NAMALWA (cell line): Measurements from ENCODE around the gene CCDC136.

Experiments used
- DNase-seq: peaks from one replicate; pipeline ENCODE4 v3.0.0-alpha.2; 2015; ENCODE audit warnings: low spot score

CCDC136 gene

DNA sequence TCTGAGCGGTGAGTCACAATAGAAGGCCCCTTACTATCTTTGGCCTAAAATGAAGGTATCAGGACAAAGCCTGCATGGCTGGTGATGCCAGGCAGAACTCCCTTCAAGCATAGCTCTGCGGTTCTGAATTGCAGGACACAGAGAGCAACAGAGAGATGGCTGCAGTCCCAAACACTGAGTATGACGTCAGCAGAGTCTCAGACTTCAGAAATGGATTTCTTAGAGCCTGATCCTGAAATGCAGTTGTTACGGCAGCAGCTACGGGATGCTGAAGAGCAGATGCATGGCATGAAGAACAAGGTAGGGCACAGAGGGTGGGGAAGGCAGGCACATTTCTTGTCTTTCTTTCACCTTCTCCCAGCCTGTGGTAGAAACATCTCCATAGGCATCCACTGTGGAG is 13.5 kb downstream of the CCDC136 start:
- no peak for DNase-seq

DNA sequence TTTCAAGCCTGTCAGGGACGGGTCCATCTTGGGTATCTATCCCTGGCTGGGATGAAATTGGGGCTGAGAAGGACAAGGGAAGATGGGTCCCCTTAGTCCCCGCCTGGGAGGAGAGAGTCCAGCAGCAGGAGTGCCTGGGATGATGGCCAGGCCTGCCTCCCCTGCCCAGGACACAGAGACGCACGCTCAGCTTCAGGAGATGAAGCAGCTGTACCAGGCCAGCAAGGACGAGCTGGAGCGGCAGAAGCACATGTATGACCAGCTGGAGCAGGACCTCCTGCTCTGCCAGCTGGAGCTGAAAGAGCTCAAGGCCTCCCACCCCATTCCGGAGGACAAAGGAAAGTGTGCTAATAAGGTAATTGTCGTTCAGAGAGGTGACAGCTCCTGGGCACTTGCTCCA is 15.4 kb downstream of the CCDC136 start:
- no peak for DNase-seq

DNA sequence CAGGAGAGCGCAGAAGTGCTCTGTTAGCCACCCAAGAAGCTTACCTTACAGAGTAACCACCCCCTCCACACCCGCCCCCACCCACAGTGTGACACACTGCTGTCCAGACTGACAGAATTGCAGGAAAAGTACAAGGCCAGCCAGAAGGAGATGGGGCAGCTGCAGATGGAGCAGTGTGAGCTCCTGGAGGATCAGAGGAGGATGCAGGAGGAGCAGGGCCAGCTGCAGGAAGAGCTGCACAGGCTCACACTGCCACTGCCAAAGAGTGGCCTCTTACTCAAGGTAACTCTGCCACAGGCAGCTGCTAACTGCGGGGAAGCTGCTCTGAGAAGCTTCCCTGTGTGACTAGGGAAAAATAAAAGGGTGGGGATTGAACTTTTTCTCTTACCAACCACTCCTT is 17.6 kb downstream of the CCDC136 start:
- DNase-seq, result no peak

DNA sequence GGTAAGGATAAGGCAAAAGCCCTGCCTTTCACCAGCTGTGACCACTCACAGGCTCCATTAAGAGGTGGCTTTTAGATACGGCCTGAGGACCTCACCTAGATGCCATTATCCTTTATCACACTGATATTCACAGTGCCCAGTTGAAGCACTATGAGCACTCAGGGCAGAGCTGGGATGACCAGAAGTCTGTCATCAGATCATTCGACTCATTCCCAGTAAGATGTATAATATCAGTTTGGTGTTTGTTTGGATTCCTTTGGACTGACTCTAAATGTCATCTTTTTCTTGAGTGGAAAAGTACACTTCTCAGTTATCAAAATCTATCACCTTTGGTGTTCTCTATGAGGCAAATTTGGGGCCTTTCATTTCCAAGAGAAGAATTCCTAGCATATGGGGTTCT is 18.7 kb downstream of the CCDC136 start:
- no peak for DNase-seq

DNA sequence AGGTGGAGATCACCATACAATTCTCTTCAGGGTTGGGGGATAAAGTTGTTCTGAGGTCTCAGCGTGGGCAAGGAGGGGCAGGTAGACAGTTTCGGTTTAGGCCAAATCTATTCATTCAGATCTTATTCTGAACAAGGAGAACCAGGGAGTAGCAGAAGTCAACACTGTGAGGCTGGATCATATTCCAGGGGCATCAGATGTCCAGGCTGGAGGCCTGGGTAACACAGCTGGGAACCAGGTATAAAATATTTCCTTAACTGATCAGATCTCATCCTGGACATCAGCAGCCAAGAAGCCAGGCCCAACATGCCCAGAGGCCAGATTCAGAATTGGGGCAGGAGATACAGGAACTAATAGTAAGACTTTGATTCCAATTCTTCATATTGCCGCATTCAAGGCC is 19.2 kb downstream of the CCDC136 start:
- DNase-seq, result no peak

DNA sequence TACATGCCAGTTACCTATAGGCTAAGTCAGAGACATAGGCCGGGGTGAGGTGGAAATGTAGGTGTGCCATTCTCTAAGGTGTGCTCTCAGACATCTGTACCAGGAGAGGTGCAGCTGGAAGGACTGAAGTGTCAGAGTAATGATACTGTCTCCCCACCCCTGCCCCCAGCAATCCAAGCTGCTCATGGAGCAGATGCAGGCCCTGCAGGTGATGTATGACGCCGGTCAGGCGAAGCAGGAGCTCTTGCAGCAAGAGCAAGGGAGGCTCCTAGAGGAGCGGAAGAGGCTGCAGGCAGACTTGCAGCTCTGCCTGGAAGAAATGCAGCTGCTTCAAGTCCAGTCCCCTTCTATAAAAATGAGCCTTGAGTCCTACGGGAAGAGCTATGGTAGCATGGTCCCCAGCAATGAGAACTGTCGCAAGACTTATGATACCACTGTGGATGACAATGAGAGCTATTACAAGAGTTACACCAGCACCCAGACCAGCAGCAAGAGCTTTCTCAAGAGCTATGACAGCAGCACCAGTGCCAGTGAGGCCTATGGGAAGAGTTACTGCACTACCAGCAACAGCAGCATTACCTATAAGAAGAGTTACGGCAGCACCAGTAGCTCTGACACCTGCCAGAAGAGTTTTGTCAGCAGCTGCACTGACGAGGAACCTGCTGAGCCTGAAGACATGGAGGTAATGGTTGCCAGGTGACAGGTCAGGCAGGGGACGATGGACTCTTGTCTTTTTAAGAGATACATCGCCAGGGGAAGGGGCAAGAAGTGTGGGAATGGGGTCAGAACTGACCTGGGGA is 20.1 kb downstream of the CCDC136 start:
- no peak for DNase-seq

DNA sequence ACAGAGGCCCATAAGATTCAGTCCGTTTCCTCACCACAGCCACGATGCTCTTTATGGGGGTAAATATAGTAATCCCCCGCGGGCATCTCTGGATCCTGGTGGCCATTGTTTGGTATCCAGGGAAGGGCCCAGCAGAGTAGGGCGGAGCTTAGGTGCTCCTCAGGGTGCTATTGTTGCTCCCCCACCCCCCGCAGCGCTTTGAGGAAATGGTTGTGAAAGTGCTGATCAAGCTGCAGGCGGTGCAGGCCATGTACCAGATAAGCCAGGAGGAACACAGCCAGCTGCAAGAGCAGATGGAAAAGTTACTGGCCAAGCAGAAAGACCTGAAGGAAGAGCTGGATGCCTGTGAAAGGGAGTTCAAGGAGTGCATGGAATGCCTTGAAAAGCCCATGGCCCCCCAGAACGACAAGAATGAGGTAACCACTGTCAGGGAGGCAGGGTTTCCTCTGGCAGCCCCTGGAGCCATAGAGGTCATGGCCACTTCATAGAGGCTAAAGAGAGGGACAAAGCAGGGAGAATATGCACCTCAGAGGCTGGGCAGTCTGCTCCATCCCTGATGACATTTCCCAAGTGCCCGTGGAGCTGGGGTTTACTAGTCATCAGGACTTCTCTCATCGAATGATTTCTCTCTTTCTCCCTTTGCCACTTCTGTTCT is 20.9 kb downstream of the CCDC136 start:
- no peak for DNase-seq

DNA sequence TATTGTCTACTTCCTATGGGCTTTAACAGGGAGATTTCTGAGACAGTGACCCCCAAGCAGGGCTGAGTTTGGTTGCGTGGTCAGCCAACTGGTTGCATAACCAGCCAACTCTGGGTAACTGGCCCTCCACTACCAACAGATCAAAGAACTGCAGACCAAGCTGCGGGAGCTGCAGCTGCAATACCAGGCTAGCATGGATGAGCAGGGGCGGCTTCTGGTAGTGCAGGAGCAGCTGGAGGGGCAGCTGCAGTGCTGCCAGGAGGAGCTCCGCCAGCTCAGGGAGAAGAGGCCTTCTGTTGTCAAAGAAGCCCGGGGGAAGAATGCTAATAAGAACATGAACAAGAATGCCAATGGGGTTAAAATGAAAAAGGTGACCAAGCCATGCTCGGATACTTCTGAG is 22.7 kb downstream of the CCDC136 start:
- DNase-seq, result no peak

DNA sequence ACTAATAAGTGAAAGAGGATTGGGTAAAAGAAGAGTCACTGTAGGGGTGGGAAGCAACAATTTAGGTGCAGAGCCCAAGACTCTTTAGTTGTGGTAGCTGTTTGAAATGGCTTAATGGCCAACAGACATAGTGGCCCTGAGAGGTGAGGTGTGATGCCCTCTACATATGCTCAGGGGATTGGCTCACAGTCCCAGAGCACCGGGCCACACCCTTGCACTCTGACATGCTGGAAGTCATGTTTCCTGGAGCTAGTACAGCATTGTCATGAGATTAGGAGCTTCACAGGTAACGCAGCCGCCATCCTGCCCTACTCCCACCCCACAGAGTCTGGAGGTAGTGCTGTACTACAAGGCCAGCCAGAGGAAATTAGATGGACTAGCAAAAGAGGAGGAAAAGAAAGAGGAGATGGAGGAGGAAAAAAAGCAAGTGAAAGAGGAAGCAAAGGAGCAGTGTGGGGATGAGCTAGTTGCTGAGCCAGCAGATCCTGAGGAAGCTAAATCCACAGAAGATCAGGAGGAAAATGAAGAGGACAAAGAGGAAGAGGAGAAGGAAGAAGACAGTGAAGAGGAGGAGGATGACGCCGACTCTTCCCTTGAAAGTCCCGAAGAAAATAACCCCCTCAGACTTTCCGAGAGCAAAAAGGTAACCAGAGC is 23.6 kb downstream of the CCDC136 start:
- DNase-seq, result no peak

DNA sequence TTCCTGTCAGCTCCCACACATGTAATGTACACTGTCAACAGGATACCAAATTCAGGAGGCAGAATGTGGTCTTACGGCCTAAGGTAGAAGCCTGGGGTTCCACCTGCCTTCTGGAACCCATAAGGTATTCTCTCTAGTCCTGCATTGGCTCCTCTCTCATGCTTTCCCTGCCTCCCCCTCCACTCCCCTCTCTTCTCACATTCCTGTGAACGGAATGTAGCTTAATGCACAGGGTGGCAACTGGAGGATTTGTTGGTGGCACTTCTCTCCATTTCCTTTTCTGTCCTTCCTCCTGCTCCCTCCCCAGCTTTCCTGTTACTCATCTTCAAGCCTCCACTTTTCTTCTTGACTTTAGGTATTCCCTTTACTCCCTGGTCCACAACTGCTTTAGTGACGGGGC is 26.9 kb downstream of the CCDC136 start:
- DNase-seq, result no peak

DNA sequence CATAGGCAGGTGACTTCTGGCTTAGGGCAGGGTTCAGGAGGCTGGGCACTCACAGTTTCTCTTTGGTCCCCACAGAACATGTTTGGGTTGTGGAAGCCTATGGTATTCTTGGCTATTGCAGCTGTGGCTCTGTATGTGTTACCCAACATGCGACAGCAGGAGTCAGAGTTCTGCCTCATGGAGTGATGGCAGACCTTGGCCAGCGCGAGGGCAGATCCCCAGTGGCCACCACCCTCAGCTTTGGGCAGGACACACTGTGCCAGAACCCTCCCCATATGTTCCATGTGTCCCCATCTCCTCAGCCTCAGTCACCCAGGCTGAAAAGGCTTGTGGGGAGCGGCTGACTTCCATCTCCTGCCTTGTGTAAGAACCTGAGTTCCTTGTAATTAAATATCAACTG is 30.0 kb downstream of the CCDC136 start:
- DNase-seq, result no peak

DNA sequence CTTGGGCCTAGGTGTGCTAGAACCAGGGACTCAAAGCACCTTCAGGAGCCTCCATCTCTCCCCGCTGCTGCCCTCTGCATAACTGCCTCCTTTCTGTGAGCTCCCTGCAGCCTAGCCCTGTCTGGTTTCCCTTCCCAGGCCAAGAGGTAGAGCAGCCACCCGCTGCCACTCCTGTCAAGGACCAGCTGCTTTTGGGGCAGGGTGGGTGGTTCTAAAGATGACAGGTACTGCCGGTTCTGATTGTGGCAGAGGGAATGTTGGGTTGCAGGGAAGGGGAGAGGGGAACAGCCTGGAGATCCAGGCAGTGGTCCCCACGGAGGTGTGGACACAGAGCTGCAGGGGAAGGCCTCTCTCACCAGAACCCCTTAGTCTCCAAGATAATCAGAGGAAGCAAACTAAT is 34.7 kb downstream of the CCDC136 start:
- no peak for DNase-seq

DNA sequence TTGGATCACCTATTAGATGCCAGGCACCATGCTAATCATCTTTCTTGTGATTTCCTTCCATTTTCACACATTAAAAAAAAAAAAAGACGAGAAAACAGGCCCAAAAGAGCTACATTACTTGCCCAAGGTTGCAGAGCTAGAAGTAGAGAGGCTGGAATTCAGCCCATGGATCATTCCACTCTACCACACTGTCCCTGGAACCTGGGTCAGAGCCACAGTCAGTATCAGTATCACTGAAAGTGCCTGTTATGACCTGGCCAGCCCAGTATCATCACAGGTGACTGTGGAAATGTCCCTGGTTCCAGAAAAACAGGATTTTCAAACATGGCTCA is 35.1 kb downstream of the CCDC136 start:
- no peak for DNase-seq

DNA sequence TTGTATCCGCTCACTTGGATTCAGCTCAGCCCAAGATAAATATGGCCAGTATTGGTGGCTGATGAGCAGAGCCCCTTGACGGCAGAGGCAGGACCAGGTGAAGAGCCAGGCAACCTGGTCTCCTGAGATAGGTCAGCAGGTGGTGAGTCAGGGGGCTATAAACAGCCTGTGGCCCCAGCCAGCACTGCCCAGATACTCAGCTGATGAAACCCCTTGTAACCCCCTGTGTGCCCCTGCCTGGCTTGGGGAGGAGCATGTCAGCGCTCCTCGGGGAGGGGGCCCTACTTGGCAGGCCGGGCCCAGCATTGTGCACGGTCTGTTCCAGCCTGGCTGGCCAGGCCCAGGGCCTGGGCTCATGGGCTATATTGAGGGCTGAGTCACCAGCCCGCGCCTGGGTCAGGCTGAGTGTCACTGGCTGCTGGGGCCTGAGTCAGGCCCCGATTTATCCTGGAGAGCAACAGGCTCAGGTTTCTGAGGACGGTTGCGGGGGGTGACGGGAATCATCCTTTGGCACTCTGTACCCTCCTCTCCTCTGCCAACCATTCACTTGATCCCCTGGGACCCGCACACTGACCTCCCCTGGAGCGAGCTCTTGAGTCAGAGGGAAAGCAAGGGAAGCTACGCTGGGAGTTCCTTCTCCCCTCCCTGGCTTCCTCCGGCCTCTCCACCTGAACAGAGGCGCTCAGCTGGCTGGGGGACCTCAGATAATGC is 35.6 kb downstream of the CCDC136 start:
- DNase-seq, result no peak

DNA sequence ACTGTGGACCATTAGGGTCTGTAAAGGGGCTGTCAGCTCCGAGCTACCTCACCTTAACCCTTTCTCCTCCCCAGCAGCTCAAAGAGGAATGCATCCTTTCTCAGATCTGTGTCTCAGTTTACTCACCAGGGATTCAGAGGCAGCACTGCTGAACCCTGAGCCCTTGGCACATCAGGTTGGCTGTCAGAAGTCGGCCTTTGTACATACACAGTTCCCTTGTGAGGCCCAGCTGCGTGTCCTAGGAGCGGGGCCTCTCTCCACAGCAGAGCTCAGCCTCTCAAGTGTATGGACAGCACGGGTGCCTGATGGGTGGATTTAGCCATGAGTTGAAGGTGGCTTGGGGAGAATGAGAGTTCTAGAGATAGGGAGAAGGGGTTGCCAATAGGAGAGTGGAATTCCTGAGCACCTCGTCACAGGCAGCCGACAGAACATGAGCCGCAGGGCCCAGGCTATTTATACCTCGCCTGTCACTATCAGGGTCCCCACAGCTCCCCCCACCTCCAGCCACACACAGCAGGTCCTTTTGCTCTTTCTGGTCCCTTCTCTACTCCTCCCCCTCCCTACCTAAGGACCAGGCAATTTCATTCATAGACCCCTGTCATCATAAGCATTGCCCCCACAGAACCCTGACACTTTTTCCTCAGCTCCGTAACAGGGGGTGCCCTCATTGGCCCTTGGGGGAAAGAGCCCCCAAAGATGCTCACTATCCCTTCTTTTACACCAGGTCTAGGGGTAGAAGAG is 36.4 kb downstream of the CCDC136 start:
- no peak for DNase-seq

DNA sequence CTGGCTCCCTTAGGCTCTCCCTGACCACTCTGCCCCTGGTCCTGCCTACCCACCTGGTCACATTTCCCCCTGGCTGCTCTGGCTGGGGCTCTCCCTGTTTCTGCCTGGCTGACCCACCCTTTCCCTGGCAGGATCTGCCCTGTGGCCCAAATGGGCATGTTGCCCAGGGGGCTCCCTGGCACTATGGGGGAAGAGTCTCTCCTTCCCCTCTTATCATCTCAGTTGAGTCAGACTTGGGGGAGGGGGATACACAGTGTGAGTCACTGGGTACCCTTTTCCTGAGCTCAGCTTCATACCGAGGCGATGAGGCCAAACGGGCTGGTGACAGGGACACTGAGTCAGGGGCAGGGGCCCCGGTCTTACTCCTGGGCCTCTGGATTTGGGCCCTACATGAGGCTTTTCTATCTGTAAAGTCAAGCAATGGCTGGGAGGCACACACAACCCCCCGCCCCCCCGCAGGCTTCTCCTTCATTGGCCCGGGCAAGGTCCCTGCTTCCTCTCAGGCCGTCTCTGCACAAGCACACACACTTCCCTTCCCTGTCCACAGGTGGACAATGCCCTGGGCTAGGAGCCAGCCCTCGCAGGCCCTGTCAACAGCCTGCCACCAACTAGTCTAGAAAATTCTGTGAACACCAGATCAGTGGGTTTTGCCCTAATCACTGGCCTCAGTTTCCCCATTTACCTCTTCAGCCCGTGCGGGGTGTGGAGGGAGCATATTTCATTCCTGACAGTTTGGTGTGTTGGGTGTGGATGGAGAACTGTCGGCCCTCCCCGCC is 37.8 kb downstream of the CCDC136 start:
- DNase-seq, result no peak

DNA sequence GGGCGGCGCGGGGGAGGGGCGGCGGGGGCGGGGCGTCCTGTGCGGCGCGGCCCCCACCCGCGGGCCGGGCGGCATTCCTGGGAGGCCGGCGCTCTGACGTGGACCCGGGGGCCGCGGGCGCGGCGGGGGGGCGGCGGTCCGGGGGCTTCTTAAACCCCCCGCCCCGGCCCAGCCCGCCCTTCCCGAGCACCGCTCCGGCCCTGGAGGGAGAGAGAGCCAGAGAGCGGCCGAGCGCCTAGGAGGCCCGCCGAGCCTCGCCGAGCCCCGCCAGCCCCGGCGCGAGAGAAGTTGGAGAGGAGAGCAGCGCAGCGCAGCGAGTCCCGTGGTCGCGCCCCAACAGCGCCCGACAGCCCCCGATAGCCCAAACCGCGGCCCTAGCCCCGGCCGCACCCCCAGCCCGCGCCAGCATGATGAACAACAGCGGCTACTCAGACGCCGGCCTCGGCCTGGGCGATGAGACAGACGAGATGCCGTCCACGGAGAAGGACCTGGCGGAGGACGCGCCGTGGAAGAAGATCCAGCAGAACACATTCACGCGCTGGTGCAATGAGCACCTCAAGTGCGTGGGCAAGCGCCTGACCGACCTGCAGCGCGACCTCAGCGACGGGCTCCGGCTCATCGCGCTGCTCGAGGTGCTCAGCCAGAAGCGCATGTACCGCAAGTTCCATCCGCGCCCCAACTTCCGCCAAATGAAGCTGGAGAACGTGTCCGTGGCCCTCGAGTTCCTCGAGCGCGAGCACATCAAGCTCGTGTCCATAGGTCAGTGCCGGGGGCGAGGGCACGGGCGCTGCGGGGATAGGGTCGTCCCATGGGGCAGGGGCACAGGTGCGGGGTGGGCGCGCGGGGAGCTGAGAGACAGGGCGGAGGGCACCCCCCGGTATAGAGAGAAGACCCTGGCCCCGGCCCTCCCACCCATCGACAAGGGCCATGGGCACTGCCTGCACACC is 38.7 kb downstream of the CCDC136 start, which contains the start of gene FLNC:
Gene FLNC (plus strand): TSS at position 176 of the 947 bp plus-strand sequence. CDS start 232 bp downstream, at position 408.
- DNase-seq, result no peak

DNA sequence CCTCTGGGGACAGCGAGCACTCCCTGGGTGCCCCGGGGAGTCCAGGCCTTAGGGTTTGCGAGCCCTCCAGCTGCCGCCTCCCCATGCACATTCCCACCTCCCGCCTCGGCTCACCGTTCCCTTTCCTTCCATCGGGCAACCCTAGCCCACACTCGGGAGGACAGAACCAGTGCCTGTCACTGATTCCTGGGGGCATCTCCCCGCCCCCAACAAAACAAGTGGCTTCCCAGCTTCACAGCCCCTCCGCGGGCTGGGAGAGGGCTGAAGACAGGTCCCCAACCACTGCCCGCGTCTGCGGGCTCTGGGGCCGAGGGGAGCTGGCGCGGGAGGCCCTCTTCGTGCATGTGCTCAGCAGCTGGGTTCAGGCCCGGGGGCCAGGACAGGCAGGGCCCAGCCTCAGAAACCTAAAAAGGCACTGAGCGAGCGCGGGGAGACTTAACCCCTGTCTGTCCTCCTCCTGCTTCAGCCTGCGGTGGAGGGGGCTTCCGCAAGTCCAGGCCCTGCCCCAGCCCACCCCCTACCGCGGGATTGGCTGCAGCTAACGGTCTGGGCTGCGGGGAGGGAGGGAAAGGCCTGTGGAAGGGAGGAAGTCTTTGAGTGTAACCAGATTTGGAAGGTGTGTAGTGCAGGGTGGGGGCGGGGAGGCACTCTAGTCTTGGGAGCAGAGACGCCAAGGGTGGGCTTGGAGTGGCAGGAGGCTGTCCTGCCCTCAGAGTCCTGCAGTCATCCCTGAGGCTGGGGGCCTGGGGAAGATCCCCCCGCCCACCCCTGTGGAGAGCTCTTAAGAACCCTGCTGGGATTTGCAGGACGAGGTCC is 39.6 kb downstream of the CCDC136 start:
- DNase-seq, result peak; percentile 29
